NCI-H1092 treated with DMSO at 0.1 percent for 48 hours (cell line): Measurements from ENCODE around the gene NPPC.
"Not testable (repeated sequence)": the region's sequence is repeated elsewhere in the genome, so short reads cannot be mapped to it uniquely, and the experiment has no call there.

Experiments used
- DNase-seq: peaks from one replicate; lab custom pipeline; 2025; lab: John Stamatoyannopoulos, UW

The NPPC gene, protein sequence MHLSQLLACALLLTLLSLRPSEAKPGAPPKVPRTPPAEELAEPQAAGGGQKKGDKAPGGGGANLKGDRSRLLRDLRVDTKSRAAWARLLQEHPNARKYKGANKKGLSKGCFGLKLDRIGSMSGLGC

DNA sequence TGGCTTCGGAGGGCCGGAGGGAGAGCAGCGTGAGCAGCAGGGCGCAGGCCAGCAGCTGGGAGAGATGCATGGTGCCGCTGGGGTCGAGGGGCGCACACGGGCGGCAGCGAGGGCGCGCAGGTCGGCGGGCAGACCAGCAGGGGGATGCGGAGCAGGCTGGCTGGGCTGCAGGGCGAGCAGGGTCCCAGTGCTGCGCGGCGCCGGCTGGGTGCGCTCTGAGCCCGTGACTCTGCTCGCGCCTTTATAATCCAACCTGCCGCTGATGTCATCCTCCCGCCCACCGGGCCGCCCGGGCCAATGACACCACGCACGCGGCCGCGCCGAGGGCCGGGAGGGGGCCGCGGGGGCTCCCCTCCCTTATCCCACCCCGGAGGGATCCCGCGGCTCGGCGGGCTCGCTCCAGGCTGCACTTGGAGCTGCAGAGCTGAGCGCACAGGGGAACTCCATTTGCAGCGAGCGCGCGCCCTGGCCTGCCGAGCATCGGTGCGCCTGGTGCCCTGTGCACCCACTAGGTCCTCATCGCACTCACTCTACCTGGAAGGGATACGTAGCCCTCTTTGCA, at the start of gene NPPC:
TSS of gene NPPC (minus strand) at position 217 of the 562 bp plus-strand sequence. CDS start at position 70, 147 bp downstream.
- peak; percentile 52 for DNase-seq

DNA sequence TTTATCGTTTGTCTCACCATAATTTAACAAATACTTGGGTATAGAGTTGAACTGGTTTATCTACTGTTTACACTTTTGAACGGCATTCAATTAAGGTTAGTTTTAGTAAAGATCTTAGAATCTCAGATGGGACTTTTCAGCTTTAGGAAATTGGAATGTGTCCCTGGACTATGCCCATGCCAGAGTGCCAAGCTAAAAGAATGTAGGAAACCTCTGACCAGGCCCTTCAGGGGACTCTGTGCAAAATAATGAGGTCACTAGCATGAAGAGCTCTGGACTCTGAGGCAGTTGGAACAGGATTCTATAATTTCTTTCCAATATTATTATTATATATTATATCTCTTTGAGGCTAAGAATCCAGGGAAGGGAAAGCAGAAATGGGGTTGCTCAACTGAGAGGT, 48.8 kb upstream of the NPPC start:
- DNase-seq: no peak

DNA sequence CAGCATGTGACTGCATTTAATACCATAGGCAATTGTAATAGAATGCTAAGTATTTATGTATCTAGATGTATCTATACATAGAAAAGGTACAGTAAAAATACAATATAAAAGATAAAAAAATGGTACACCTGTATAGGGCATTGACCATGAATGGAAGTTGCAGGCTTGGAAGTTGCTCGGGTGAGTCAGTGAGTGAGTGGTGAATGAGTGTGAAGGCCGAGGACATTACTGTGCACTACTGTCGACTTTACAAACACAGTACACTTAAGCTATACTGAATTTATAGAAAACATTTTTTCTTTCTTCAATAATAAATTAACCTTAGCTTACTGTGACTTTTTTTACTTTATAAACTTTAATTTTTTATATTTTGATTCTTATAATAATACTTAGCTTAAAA, 44.3 kb upstream of the NPPC start:
- DNase-seq: no peak

DNA sequence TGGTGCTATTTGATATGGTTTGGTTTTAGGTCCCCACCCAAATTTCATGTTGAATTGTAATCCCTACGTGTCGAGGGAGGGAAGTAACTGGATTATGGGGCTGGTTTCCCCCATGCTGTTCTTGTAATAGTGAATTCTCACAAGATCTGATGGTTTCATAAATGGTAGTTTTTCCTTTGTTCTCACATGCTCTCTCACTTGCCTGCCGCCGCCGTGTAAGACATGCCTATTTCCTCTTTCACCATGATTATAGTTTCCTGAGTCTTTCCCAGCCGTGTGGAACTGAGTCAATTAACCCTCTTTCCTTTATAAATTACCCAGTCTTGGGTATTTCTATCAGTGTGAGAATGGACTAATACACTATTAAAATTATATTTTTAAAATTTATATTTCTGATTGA, 42.6 kb upstream of the NPPC start:
- no peak for DNase-seq

DNA sequence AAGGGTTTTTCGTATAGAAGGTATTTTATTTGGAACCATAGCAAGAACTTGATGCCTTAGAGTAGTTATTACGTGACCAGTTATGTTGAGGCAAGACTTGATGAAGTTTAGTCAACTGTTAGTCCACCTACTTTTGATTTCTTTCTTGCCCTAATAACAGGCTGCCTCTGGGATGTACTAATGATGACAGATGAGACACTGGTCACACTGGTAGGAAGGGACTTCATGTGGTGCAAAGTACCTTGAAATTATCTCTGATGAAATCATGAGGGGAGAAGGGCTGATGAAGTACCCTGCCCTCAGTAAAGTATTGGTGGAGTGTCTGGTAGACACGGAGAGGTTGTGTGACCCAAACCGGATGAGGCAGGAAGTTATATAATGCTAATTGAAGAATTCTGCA, 40.7 kb upstream of the NPPC start:
- DNase-seq: no peak

DNA sequence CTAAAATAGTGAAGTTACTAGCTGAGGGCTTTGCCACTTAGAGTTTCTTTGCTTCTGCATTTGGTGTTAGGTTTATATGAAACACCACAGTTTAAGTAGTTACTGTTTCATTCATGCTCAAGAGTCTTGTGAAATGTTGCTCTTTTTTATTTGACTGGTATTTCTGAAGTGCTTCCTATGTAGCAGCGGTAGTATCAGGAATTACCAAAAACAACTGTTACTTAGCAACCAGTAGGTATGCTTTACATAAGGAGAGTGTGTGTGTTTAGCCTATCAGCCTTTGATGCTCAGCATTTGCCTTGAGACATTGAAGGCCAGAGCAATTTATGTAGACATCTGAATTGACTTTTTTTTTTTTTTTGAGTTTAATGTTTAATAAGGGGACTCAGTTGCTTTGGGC, 38.9 kb upstream of the NPPC start:
- no peak for DNase-seq

DNA sequence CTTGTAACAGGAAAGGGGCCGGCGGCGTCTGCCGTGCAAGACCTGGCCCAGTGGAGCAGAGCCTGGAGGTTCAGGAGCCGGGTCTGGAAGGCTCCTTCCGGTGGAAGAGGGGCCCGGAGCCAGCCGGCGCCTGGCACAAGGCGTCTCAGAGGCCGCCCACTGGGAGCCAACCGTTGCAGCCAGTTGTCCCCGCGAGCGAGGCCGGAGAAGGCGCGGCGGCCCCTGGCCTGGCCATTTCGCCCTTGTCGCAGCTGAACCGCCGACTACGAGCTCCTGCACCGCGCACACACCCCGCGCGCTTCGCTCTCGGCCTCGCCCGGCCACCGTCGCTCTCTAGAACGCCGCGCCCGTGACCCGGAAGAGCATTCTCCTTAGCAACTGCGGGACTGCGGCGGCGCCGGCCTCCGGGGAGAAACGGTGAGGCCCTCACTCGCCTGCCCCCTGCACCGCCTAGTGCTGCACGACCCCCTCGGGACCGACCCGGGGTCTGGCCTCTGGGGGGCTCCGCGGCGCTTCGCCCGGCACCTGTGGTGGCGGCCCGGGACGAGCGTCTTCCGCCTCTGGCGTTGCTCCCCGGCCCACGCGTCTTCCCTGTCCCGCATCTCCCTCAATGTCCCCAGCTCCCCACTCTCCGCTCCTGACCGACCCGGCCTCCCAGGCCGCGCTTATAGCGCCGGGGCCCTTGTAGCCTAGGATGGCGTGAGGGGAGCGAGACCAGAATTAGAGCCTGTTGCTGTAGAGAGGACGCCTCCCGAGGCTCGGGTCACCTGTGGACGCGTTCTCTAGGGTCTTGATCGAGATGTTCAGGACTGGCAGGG, 35.4 kb upstream of the NPPC start, which contains the start of gene DIS3L2:
TSS of gene DIS3L2 (plus strand) at position 365 of the 818 bp plus-strand sequence. CDS start 53,215 bp downstream, outside the sequence.
- DNase-seq: peak; percentile 70

DNA sequence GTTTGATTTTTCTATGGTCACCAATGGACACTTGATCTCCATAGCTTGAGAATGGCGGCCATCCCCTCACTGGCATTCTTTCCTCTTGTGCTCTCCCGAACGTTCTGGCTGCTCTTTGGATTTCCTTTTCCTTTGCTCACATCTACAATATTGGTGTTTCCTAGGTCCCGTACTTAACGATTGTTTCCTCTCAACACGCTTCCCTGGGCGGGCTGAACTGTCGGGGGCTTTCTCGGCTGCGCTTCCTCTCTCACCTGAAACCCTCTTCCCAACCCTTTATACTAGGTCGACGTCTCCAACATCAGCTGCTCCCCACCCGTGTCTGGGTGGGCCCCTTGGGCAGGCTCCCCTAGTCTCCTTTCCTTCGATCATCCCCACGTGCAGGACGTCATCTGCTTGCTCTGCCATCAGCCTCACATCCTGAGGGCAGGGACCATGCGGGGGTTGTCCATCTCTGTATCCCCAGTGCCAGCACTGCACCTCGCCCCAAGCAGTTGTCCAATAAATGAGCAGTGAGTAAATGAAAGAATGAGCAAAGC, 34.7 kb upstream of the NPPC start:
- DNase-seq: no peak

DNA sequence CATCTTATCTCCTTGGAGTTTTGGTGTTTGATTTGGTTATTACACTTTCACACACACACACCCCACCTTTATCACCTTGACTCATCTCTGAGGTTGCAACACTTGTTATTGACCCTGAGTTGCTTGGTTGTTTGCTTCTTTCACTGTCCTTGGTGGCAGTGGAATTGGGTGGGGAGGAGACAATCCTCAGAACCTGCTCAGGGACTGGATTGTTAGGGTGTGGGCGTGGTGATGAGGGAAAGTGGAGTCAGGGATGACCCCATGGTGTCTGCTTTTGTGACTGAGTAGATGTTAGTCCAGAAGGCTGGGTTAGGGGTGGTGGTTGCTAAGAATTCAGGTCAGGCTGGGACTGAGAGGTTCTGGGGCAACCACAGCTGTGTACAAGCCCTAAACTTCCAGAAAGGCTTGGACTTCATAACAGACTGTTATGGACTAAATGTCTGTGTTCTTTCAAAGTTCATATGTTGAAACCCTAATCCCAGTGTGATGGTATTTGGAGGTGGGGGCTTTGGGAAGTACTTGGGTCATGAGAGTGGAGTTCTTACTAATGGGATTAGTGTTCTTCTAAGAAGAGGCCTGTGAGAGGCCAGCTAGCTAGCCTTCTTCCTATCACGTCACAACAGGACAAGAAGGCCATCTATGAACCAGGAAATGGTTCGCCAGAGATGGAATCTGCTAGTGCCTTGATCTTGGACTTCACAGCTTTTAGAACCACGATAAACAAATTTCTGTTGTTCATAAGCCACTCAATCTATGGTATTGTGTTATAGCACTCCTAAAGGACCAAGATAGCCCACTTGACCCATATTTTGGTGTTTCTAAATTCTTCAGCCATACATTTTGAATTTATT, 31.9 kb upstream of the NPPC start:
- no peak for DNase-seq

DNA sequence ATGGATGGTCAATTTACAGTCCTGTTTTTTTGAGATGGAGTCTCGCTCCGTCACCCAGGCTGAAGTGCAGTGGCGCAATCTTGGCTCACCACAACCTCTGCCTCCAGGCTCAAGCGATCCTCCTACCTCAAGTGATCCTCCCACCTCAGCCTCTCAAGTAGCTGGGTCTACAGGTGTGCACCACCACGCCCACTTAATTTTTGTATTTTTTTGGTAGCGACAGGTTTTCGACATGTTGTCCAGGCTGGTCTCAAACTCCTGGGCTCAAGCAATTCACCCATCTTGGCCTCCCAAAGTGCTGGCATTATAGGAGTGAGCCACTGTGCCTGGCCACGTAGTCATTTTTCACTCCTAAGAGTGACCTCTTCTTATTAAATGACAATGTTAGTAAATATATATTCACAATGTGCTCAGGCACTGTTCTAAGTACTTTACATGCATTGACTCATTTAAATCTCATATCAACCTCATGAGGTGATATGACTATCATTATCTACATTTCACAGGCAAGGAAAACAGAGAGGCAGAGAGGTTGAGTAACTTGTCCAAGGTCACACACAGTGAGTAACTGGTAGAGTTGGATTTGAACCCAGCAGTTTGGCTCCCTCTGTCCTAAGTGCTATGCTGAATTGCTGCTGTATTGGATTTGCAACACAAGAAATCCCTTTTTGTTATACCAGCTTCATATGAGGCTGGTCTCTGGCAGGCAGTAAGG, 29.7 kb upstream of the NPPC start:
- no peak for DNase-seq

DNA sequence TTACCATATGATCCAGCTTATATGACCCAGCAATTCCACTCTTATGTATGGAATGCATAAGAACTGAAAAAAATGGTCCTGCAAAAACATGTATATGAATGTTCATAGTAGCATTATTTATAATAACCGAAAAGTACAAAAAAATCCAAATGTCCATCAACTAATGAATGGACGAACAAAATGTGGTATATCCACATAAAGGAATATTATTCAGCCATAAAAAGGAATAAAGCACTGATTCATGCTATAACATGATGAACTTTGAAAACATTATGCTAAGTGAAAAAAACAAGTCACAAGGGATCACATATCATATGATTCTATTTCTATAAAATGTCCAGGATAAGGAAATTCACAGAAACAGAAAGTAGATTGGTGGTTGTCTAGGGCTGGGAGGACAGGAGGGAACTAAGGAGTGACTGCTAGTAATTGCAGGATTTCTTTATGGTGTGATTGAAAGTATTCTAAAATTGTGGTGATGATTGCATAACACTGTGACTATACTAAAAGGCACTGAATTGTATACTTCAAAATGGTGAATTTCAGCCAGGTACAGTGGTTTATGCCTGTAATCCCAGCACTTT, 25.3 kb upstream of the NPPC start:
- DNase-seq: no peak

DNA sequence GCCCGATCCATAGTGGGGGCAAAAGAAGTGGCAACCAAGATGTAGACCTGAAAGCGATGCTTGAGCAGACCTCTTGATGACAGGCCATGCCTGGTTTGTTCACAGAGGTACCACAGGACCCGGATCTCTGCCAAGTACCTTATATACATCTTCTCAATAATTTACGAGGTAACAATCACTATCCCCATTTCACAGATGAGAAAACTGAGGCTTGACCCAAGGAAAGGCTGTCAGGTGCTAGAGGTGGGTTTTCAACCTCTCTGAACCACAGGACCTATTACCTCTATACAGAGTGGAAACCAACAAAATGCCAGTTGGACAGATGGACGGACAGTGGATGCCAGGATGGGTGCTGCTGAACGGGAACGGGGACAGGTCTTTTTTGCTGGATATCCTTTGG, 21.5 kb upstream of the NPPC start:
- DNase-seq: no peak

DNA sequence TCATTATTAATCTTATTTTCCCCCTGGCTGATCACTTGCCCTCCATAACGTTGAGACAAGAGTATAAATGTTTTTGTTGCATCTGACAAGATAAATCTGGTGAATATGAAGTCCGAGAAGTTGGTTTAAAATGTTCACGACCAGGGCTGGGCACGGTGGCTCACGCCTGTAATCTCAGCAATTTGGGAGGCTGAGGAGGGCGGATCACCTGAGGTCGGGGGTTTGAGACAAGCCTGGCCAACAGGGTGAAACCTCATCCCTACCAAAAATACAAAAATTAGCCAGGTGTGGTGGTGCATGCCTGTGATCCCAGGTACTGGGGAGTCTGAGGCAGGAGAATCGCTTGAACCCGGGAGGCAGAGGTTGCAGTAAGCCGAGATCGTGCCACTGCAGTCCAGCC, 20.9 kb upstream of the NPPC start:
- DNase-seq: not testable (repeated sequence)

DNA sequence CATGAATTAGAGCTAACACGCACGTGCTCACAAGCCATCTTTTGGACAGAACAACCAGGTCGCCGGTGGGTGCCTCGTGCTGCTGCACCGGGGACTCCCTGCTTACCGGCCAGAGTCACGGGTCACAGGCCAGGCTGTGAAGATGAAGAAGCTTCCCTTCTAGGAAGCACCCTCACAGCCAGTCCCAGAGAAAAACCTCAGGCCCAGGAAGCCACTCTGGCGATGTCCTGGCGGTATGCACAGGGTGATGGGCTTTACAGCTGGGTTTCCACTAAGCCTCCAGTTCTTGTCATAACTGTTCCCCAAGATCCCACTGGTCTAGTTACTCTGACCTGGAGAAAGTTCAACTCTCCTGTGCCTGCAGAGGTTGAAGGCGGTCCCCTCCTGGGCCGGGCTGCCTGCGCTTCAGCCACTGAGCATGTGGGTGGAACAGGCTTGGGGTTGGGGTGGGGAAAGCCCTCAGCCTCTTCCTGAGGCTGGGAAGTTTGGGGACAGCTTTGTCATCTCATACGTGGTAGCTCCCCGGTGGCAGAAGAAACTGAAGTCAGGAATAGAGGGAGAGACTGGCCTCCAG, 20.1 kb upstream of the NPPC start:
- DNase-seq: no peak

DNA sequence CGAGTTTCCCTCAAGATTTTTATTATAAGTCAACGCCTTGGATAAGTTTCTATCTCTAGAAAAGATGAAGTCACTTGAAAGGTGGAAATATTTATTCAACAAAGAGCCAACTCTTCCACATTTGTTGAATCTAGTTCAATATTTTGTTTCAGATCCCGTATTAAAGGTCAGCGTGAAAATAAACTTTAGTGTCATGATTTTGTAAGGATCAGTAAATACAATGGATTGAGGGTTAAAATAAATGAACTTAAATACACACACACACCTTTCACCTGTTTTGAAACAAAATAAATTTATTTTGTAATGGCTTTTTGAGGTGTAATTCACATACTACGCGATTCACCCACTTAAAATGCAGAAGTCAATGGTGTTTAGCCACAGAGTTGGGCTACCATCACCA, 16.0 kb upstream of the NPPC start:
- no peak for DNase-seq

DNA sequence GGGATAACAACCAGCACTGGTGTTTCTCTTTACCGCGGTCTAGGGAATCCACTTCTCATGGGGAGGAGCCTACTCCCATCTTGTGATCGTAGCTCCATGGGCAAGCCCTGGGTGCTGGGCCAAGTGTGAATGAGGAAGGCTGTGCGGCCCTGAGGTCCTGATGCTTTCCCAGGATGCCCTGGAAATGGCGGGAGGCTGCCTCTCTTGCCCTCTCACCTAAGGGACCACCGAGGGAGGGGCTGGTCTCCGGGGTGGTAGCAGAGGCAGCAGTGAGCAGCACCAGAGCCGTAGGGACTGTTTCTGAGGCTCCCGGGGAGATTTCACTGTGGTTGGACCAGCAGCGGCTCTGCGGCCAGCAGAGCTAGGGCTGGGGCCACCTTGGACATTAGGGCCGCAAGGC, 15.5 kb upstream of the NPPC start:
- no peak for DNase-seq

DNA sequence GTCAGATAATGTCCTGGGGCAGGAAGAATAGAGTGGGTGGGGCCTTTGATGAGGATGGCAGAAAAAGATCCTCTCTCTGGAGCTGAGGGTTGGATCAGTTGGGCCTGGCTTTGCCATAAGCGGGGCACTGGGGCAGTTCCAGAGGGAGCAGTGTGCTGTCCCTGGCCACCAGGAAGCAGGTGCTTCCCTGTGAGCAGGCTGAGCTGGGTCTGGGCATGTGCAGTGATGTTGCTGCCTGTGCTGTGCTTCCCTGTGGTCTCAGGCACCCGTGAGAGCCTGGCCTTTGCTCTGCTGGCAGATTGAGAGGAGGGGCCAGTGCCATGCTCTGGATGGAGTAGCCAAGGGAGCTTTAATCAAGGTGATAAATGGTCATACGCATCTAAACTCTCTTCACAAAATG, 14.6 kb upstream of the NPPC start:
- no peak for DNase-seq

DNA sequence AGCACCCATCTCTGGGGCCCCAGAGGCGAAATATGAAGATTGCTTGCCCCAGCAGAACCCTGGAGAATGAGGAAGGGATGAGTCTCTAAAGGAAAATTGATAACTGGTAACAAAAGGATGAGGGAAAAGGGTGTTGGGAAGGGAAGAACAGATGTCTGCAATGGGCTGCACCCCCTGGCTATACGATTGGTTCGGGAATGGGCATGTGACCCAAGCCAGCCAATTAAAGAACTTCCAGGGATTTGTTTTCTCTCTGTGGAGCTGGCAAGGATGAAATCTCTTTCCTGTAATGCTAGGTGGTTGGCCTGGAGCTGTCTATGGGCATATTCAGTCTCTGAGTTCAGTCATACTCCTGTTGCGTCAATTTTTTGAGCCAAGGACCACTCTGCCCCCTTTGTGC, 12.8 kb upstream of the NPPC start:
- DNase-seq: no peak

DNA sequence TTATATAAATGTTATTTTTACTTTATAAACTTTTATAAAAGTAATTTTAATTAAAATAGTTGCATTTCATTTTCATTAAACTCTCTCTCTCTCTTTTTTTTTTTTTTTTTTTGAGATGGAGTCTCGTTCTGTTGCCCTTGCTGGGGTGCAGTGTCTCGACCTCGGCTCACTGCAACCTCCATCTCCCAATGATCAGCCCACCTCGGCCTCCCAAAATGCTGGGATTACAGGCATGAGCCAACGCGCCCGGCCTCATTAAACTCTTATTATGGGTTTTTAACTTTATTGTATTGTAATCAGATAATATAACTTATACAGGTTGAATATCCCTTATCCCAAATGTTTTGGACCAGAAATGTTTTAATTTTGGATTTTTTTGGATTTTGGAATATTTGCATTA, 10.9 kb upstream of the NPPC start:
- no peak for DNase-seq

DNA sequence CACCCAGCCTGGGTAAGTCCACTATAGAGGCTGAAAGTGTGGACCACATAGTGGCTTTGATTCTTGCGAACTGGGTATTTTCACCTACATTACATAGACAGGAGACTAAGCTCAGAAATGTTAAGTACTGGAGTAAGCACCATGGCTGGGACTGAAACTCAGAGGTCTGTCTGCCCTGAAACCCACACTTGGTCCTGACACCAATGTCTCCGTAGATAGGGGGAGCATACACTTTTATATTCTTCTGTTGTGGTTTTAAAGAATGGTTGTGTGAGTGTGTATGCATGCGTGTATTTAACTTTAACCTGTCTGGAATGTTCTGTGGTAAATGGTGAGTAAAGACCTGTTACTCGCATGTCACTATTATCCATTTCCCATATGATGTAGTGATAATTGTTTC, 10.3 kb upstream of the NPPC start:
- DNase-seq: no peak

DNA sequence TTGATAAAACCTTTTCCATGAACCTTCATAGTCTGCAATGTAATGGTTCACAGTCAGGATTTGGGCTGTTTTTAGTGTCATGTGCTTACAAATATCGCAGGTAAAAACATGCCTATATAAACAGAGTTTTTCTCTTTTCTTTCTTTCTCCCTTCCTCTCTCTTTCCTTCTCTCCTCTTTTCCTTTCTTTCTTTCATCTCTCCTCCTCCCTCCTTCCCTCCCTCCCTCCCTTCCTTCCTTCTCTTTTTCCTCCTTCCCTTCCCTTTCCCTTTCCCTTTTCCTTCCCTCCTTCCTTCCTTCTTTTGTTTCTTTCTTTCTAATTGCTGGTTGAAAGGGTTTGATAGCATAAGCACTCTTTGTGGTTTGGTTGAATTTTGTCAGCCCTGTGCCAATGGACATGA, 9.6 kb upstream of the NPPC start:
- DNase-seq: no peak
